Activated T-cell treated with anti-CD3 and anti-CD28 coated beads, Interleukin-2, amount 50 U/mL, for 4 hours (primary cell): ENCODE data around the gene TXK. TPM values are rescaled to one million over a fixed set of nuclear protein-coding genes. Genes with fewer than 3 reads are reported as not detected.

Experiments
- ATAC-seq, 2 donors: fragments of 200-7000 bp; cut with Tn5 transposase; one replicate each; pipeline ENCODE4 v1.10.0; 2021
- DNase-seq: peaks from one replicate; pipeline ENCODE4 v3.0.0-alpha.2; 2020
- H3K27me3 Mint-ChIP-seq: one replicate; pipeline ENCODE4 v1.8.0; 2021; ENCODE audit warnings: low read depth, mixed read lengths
- H3K36me3 Mint-ChIP-seq: one replicate; pipeline ENCODE4 v1.8.0; 2022; ENCODE audit warnings: mixed read lengths; ENCODE audit not compliant: insufficient read depth
- H3K4me1 Mint-ChIP-seq: one replicate; pipeline ENCODE4 v1.8.0; 2021; ENCODE audit warnings: low read depth, mixed read lengths
- H3K4me3 Mint-ChIP-seq: one replicate; pipeline ENCODE4 v1.8.0; 2021; ENCODE audit warnings: mild to moderate bottlenecking, moderate library complexity, mixed read lengths
- H3K9me3 Mint-ChIP-seq: one replicate; pipeline ENCODE4 v1.8.0; 2021; ENCODE audit warnings: mixed read lengths
- total RNA-seq, 3 donors: library from RNA; stranded (reverse); gene quantifications; one replicate each; pipeline ENCODE4 v1.2.1, GENCODE V29; 2021

Gene TXK
- total RNA-seq, 3 donors from 2014 or later: 2.4 to 5.9 (median 4.8) TPM

GRCh38 chr4:48073567-48074103 is 60.4 kb downstream of the TXK start:
- ATAC-seq: no peak
- no peaks in the 10 kb centered on the region for H3K9me3 Mint-ChIP-seq
- H3K4me3 Mint-ChIP-seq: no peak overlapping the region
- peaks cover 13% of the 10 kb centered on the region for H3K36me3 Mint-ChIP-seq
- DNase-seq: no peak
- H3K27me3 Mint-ChIP-seq: no peaks in the 10 kb centered on the region
- H3K4me1 Mint-ChIP-seq: peaks cover under 1% of the 10 kb centered on the region

DNA sequence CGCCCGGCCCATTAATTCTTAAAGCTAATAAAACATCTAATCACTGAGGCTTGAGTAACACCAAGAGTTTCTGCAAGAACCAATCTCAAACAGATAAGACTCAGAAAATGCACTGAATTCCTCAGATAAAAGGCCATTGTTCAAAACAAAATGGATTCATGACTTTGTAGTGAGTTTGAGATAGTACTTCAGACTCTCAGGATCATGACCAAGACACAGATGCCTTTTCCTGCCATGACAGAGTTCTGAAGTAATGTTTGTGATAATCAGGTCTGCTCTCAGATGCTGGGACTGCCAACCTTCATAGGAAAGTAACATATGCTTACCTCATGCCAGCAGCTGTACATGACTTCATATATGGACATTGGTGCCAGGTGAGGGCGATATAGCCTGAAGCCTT is 62.9 kb downstream of the TXK start:
- H3K36me3 Mint-ChIP-seq: peaks cover 27% of the 10 kb centered on the region
- no peak overlapping the region for H3K4me3 Mint-ChIP-seq
- H3K4me1 Mint-ChIP-seq: peaks cover under 1% of the 10 kb centered on the region
- H3K27me3 Mint-ChIP-seq: no peaks in the 10 kb centered on the region
- no peaks in the 10 kb centered on the region for H3K9me3 Mint-ChIP-seq
- DNase-seq: no peak
- ATAC-seq: no peak

GRCh38 chr4:48069026-48069425 is 65.0 kb downstream of the TXK start:
- Mint-ChIP-seq H3K27me3 (no peaks in the 10 kb centered on the region), H3K4me3 (no peak overlapping the region), H3K4me1 (peaks cover 16% of the 10 kb centered on the region), H3K9me3 (no peaks in the 10 kb centered on the region), H3K36me3 (peaks cover 35% of the 10 kb centered on the region)
- ATAC-seq: no peak
- no peak for DNase-seq

DNA sequence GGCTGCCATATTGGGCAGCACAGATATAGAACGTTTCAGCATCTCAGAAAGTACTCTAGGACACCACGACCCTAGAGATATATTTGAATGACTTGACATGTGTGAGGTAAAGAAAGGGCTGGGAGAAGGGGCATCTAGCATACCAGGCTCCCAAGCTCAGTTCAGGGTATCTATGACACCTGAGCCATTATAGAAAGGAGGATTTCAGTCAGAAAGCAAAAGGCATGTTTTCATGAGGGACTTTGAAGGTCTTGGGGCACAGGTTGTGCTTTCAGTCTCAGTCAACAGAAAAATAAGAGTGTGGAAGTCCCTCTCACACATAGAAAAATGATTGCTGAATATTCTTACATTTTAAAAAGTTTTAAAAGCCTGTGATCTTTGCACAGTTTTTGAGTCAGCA is 65.9 kb downstream of the TXK start:
- no peak overlapping the region for H3K4me3 Mint-ChIP-seq
- DNase-seq: no peak
- H3K9me3 Mint-ChIP-seq: no peaks in the 10 kb centered on the region
- no peaks in the 10 kb centered on the region for H3K27me3 Mint-ChIP-seq
- H3K4me1 Mint-ChIP-seq: peaks cover 18% of the 10 kb centered on the region
- peaks cover 35% of the 10 kb centered on the region for H3K36me3 Mint-ChIP-seq
- ATAC-seq: no peak

- ATAC-seq: no peak
These were observed 66.5 kb downstream of the TXK start for GRCh38 chr4:48067536-48067935.

GRCh38 chr4:48065587-48066052 is 68.4 kb downstream of the TXK start:
- Mint-ChIP-seq H3K36me3 (peaks cover 36% of the 10 kb centered on the region), H3K4me1 (peaks cover 18% of the 10 kb centered on the region), H3K4me3 (no peak overlapping the region), H3K9me3 (peaks cover 10% of the 10 kb centered on the region), H3K27me3 (no peaks in the 10 kb centered on the region)
- DNase-seq (no peak), ATAC-seq (peak; percentile 83 to 88)

More at GRCh38 chr4:48067536-48067935, 66.5 kb downstream of the TXK start:
- peaks cover 37% of the 10 kb centered on the region for H3K36me3 Mint-ChIP-seq
- peaks cover 18% of the 10 kb centered on the region for H3K4me1 Mint-ChIP-seq
- no peaks in the 10 kb centered on the region for H3K9me3 Mint-ChIP-seq
- H3K4me3 Mint-ChIP-seq: no peak overlapping the region
- H3K27me3 Mint-ChIP-seq: no peaks in the 10 kb centered on the region
- DNase-seq: no peak

DNA sequence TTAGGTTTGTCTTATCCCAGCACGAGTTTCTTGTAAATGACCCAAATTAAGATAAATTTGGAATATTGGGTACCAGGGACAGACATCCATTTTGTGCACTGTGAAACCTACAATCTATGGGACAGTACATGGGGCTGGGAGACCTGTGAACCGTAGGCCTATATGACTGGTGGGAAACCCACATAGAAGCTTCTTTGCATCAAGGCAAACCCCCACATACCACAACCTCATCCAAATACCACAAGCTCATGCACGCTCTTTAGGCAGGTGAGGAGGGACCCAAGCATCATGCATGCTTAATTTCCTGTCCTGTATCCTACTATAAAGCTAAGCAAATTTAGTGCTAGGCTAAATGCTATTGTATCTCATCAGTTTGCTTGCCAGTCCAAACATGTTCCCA is 69.7 kb downstream of the TXK start:
- H3K27me3 Mint-ChIP-seq: no peaks in the 10 kb centered on the region
- H3K9me3 Mint-ChIP-seq: peaks cover 14% of the 10 kb centered on the region
- H3K4me1 Mint-ChIP-seq: peaks cover 22% of the 10 kb centered on the region
- no peak for DNase-seq
- H3K36me3 Mint-ChIP-seq: peaks cover 30% of the 10 kb centered on the region
- ATAC-seq: peak; percentile 23 to 32
- H3K4me3 Mint-ChIP-seq: no peak overlapping the region

GRCh38 chr4:48058617-48059530 is 75.2 kb downstream of the TXK start:
- DNase-seq (no peak), ATAC-seq (no peak)
- peaks cover 14% of the 10 kb centered on the region for H3K9me3 Mint-ChIP-seq
- peaks cover 1% of the 10 kb centered on the region for H3K27me3 Mint-ChIP-seq
- H3K4me1 Mint-ChIP-seq: peaks cover 12% of the 10 kb centered on the region
- peaks cover 5% of the 10 kb centered on the region for H3K36me3 Mint-ChIP-seq
- no peak overlapping the region for H3K4me3 Mint-ChIP-seq

- H3K4me1 Mint-ChIP-seq: peaks cover 29% of the 10 kb centered on the region
- H3K9me3 Mint-ChIP-seq: no peaks in the 10 kb centered on the region
- no peak for DNase-seq
- ATAC-seq: no peak
- no peak overlapping the region for H3K4me3 Mint-ChIP-seq
- H3K36me3 Mint-ChIP-seq: no peaks in the 10 kb centered on the region
- H3K27me3 Mint-ChIP-seq: peaks cover 2% of the 10 kb centered on the region
These were observed 83.0 kb downstream of the TXK start for GRCh38 chr4:48051078-48051477.

DNA sequence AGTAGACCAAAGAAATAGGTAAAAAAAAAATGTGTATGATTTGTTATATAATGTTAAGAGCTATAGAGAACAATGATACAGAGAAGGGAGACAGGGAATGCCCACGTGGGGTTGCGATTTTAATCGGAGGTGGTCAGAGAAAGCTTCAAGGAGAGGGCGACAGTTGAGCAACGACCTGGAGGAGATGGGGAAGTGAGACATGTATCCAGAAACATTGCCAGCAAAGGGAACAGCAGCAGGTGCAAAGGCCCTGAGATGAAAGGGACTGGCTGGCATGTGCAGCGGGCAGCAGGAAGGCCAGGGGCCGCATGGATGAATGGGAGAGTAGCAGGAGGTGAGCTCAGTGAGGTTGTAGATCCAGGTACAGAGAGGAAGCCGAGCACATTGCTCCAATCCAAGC is 84.6 kb downstream of the TXK start:
- Mint-ChIP-seq H3K9me3 (no peaks in the 10 kb centered on the region), H3K4me3 (no peak overlapping the region), H3K4me1 (peaks cover 41% of the 10 kb centered on the region), H3K36me3 (no peaks in the 10 kb centered on the region), H3K27me3 (peaks cover 2% of the 10 kb centered on the region)
- DNase-seq (no peak), ATAC-seq (no peak)

DNA sequence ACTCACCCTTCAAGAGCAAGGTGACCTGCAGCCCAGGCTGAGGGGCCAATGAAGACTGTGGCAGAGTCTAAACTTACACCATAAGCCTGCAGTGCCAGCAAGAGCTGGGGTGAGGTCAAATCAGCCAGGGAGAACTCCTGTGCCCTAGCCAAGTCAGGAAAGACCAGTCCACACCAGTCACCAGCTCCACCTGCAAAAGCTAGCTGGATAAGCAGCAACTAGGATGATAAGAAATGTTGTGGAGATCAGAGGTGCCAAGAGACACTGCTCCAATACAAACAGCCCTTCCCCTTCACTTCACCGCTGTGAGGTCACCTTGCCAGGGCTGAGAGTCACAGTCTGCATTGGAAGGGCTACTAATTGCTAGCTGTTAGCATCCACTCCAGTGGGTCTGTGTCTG is 86.2 kb downstream of the TXK start:
- Mint-ChIP-seq H3K27me3 (peaks cover 2% of the 10 kb centered on the region), H3K36me3 (no peaks in the 10 kb centered on the region), H3K4me3 (peak overlapping the region; percentile 50), H3K4me1 (peaks cover 55% of the 10 kb centered on the region), H3K9me3 (no peaks in the 10 kb centered on the region)
- ATAC-seq (peak in 1 of 2 donors; percentile 13), DNase-seq (no peak)

DNA sequence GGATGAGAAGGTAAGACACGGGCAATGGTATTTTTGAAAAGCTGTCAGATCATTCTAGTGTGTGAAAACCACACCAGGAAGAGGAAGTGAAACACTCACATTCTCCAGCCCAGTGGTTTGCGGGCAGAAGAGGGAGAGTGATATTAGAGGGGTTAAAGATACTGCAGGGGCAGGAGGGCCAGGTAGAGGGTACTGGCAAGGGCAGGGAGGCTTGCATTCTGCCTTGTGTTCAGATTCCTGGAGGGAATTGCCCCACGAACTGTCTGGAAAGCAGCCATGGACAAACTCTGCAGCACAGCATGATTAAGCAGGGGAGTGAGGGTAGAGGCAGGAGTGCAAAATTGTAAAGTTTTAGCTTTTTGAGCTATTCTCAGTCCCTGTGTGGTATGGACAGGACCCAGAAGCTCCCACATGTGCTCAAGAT is 86.6 kb downstream of the TXK start:
- H3K4me3 Mint-ChIP-seq: peak overlapping the region; percentile 50
- no peaks in the 10 kb centered on the region for H3K9me3 Mint-ChIP-seq
- ATAC-seq (peak; percentile 89 to 90), DNase-seq (peak; percentile 61)
- peaks cover 2% of the 10 kb centered on the region for H3K27me3 Mint-ChIP-seq
- no peaks in the 10 kb centered on the region for H3K36me3 Mint-ChIP-seq
- peaks cover 59% of the 10 kb centered on the region for H3K4me1 Mint-ChIP-seq

- ATAC-seq: peak; percentile 9 to 19
- Mint-ChIP-seq H3K9me3 (no peaks in the 10 kb centered on the region), H3K4me1 (peaks cover 70% of the 10 kb centered on the region), H3K36me3 (no peaks in the 10 kb centered on the region), H3K27me3 (peaks cover 2% of the 10 kb centered on the region), H3K4me3 (peak overlapping the region; percentile 7)
- no peak for DNase-seq
These were observed 88.0 kb downstream of the TXK start for GRCh38 chr4:48046059-48046458.

DNA sequence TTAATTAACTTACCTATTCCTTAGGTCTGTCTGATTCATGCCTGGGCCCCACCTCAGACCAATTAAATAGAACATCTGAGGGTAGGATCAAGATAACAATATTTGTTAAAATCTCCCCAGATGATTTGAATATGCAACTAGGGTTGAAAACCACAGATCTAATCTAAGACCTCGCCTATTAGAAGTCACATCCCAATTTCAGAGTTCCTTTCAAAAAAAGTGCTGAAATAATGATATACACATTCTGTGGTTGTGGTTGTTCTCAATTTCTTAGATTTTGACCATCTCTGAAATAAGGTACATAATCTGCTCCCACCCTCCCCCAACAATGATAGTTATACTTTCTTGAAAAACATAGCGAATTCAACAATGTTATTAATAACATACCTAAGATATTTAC is 89.8 kb downstream of the TXK start:
- H3K9me3 Mint-ChIP-seq: no peaks in the 10 kb centered on the region
- no peaks in the 10 kb centered on the region for H3K36me3 Mint-ChIP-seq
- peaks cover 2% of the 10 kb centered on the region for H3K27me3 Mint-ChIP-seq
- H3K4me1 Mint-ChIP-seq: peaks cover 70% of the 10 kb centered on the region
- ATAC-seq: no peak
- H3K4me3 Mint-ChIP-seq: no peak overlapping the region
- no peak for DNase-seq

- Mint-ChIP-seq H3K9me3 (no peaks in the 10 kb centered on the region), H3K27me3 (peaks cover 2% of the 10 kb centered on the region), H3K4me1 (peaks cover 68% of the 10 kb centered on the region), H3K4me3 (no peak overlapping the region), H3K36me3 (peaks cover 2% of the 10 kb centered on the region)
- ATAC-seq (no peak), DNase-seq (no peak)
These were observed 90.5 kb downstream of the TXK start for GRCh38 chr4:48043504-48043903.
